ENCODE results near the gene COPS7B.

COPS7B gene

DNA sequence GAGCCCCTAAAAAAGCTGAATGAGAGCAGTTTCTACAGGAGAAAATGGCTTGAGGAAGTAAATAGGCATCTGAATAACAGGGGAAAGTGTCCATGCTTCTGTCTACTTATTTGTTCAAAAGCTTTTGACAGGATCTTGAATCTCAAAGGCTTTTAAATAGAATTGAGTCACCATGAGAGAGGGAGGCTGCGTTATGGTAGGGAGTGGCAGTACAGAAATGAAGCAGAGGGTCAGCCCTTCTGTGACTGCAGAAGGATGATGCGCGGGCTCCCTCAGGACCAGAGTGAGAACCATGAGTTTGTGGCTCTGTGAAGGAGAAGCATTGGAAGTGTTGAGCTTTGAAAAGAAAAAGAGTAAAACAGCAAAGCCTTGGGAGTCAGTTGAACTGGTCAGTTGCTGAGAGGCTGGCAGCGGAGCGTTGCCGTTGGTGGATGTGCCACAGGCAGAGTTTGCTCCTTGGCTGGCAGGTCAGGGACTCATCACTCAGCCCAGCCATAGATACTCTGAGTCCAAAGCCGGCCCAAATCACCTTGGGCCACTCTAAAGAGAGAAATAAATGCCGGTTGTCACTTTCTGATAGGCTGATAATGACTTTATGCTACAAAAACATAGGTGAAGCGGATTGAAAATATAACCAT is 17.4 kb downstream of the COPS7B start:
- no peak overlapping the region for H3K4me3 ChIP-seq (ENCODE audit: low read length)
- TF ChIP-seq ZNF274 (IDR thresholded peaks at IDR 0.05; ENCODE audit: low read depth, low read length): no peak

- no peak overlapping the region for H3K4me3 ChIP-seq (ENCODE audit: low read length)
- no peak for TF ChIP-seq ZNF274 (IDR thresholded peaks at IDR 0.05; ENCODE audit: low read depth, low read length)
These were observed 20.8 kb downstream of the COPS7B start for GRCh38 chr2:231807020-231807419.

DNA sequence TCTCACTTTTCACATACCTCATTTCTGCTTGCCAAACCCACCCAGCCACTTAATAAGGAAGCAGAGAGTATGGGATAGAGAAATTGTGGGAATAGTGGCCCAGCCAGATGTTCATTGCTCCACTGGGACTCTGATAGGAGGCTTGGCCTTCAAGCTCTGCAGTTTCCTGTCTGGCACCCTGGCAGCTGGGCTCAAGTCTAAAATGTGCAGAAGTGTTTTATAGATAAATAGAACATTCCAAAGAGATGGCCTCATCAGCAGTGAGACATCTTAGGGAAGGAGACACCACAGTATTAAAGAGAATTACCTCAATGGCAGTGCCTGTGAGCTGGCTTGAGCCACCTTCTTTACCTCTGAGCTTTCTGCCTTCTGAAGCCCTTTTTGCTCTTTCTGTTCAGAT is 24.7 kb downstream of the COPS7B start:
- H3K4me3 ChIP-seq (ENCODE audit: low read length): no peak overlapping the region
- TF ChIP-seq ZNF274 (IDR thresholded peaks at IDR 0.05; ENCODE audit: low read depth, low read length): no peak

GRCh38 chr2:231816327-231817026 is 30.2 kb downstream of the COPS7B start:
- TF ChIP-seq ZNF274 (IDR thresholded peaks at IDR 0.05; ENCODE audit: low read depth, low read length): no peak
- H3K4me3 ChIP-seq (ENCODE audit: low read length): no peak overlapping the region

- TF ChIP-seq ZNF274 (IDR thresholded peaks at IDR 0.05; ENCODE audit: low read depth, low read length): no peak
These were observed 33.3 kb downstream of the COPS7B start for GRCh38 chr2:231819447-231820042.

GRCh38 chr2:231820786-231821303 is 34.6 kb downstream of the COPS7B start:
- no peak for TF ChIP-seq ZNF274 (IDR thresholded peaks at IDR 0.05; ENCODE audit: low read depth, low read length)
- H3K4me3 ChIP-seq (ENCODE audit: low read length): no peak overlapping the region

More at GRCh38 chr2:231819447-231820042, 33.3 kb downstream of the COPS7B start:
- no peak overlapping the region for H3K4me3 ChIP-seq (ENCODE audit: low read length)

DNA sequence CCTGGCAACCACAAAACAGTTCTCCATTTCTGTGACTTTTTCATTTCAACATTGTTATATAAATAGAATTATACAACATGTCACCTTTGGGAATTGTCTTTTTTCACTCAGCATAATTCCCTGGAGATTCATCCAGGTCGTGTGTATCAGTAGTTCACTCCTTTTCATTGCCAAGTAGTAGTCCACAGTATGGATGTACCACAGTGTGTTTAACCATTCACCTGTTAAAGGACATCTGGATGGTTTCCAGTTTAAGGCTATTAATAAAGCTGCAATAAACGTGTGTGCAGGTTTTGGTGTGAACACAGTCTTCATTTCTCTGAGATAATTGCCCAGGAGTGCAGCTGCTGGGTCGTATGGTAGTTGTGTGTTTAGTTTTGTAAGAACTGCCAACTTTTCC is 35.7 kb downstream of the COPS7B start:
- no peak for TF ChIP-seq ZNF274 (IDR thresholded peaks at IDR 0.05; ENCODE audit: low read depth, low read length)
- H3K4me3 ChIP-seq (ENCODE audit: low read length): no peak overlapping the region

GRCh38 chr2:231853105-231853504 is 66.9 kb downstream of the COPS7B start:
- H3K4me3 ChIP-seq (ENCODE audit: low read length): no peak overlapping the region
- TF ChIP-seq ZNF274 (IDR thresholded peaks at IDR 0.05; ENCODE audit: low read depth, low read length): no peak

DNA sequence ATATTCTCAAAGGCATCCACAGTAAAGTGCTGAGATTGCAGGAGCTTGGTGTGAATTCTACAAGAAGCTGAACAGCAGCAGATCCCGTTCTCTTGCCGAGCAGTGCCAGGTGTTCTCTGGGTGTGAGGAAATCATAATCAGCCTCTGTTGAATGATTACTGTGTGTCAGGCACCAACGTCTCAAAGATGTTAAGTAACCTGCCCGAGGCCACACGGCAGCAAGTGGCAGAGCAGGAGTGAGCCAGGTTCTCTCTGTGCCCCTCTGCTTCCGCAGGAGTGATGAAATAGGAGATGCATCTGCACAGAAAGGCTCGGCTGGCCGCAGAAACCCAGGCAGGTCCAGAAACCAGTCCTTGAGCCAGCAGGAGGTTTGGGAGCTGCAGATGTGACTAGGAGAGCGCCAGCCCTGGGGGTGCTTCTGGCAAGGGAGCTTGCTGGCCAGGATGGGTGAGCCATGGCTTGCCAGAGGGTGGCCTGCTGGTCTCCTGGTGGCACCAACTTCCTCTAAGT is 68.4 kb downstream of the COPS7B start:
- no peak overlapping the region for H3K4me3 ChIP-seq (ENCODE audit: low read length)
- no peak for TF ChIP-seq ZNF274 (IDR thresholded peaks at IDR 0.05; ENCODE audit: low read depth, low read length)

DNA sequence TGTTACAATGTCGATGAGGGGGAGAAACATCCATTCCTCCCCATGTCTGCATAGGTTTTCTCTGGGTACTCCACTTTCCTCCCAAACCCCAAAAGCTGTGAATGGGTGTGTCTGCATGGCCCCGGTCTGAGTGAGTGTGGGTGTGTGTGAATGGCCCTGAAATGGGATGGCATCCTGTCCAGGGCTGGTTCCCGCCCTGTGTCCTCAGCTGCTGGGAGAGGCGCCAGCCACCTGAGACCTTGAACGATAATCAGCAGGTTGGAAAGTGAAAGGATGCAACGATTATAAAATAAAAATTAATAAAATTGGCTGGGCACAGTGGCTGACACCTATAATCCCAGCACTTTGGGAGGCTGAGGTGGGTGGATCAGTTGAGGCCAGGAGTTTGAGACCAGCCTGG is 70.7 kb downstream of the COPS7B start:
- no peak for TF ChIP-seq ZNF274 (IDR thresholded peaks at IDR 0.05; ENCODE audit: low read depth, low read length)
- H3K4me3 ChIP-seq (ENCODE audit: low read length): no peak overlapping the region

Measured in GM08714 (cell line).